Left hindlimb (tissue), 1 donor: ENCODE results near the gene DCTD.

Source experiments
- DNase-seq: peaks from one replicate; pipeline ENCODE4 v3.0.0-alpha.2; 2018

Gene DCTD

DNA sequence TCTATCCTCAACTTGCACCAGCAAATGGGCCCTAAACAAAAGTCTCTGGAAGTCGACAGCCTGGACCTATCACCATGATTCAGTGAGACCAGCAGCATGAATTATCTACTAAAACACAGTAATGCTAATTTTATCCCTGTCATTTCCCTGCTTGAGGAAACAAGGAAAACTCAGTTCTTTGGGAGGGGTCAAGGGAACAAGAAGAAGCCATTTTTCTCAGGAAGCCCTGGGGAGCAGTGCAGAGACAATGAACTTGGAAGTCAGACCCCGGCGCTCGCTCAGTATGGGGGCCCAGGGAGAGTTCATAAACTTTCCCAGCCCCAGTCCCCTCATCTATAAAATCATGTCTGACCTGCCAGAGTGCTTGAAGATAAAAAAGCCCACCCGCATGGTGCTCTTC, 50.4 kb downstream of the DCTD start:
- DNase-seq: no peak

DNA sequence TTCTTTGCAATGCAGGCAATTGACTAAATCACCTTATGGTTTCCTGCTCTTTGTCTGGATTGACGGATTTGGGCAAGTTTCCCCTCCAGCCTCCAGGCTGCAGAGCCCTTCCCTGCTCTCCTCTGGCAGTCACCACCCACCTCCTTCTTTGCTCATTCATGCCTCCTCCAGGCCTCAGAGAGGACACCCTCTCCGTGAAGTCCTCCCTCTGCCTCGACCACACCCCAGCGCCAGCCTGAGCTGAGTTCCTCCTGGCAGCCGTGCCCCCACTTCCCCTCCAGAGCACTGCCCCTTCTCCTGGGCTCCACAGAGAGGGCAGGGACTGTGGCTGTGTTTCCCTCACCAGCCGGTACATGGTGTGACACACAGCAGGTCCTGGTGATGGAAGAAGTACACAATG, 53.7 kb downstream of the DCTD start:
- DNase-seq: no peak

DNA sequence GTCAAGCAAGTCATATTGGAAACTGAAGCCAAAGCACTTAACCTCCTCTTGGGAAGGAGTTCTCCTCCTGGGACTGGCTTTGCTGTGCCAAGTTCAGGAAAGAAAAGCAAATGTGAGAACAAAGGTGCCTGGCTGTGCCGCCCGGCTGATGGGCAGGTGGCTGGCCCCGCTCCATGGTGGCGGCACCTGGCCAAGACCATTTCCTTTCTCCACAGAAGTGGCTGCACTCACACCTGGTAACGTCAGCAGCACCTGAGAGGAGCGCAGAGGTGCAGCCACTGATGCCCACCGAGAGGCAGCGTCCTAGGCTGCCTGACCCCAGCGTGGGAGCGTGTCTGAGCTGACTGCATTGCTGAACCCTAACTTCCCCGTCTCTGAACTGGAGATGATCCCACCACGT, 54.3 kb downstream of the DCTD start:
- DNase-seq: no peak

- no peak for DNase-seq
Observed at GRCh38 chr4:182862141-182862875, 54.9 kb downstream of the DCTD start.

DNA sequence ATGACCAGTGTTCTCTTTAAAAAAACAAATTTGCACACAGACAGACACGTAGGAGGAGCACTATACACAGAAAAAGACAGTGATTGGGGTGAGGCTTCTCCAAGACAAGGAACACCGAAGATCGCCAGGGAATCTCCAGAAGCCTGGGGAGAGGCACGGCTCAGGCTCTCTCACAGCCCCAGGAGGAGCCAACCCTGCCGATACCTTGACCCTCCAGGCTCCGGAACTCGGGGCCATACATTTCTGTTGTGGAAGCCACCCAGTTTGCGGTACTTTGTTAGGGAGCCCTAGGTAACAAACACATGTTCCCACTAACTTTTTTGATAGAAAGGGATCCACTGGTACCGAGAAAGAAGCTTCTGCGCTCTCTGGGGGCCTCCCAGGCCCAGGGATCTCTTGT, 55.8 kb downstream of the DCTD start:
- no peak for DNase-seq

DNA sequence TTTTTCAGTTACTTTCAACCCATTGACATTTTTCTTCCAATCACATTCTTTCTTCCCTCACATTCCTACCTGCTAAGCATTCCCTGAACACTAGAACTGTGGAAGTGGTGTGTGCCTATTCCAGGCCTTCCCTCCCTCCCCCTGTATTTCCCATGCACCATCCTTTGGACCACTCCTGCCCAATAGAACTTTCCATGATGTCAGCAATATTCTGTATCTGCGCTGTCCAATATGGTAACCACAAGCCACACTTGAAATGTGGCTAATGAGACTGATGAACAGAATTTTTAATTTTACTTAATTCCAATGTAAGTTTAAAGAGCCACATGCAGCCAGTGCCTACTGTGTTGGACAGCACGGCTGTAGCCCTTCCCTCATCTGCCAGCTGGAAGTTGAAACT, 57.5 kb downstream of the DCTD start:
- no peak for DNase-seq

DNA sequence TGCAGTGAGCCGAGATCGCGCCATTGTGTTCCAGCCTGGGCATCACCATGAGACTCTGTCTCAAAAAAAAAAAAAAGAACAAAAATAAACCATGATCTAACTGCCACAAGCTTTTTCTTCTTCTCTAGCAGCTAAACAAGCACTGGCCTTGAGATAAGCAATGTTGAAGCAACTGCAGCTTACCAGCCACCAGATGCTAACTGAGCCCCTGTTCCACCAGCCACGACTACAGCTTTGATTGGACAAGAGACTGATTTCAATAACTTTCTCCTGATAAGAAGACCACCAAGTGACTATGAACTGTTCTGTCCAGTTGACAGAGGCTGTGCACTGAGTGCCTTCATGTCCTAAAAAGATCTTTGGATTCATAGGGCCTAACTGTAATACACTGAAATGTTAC, 58.5 kb downstream of the DCTD start:
- DNase-seq: no peak

DNA sequence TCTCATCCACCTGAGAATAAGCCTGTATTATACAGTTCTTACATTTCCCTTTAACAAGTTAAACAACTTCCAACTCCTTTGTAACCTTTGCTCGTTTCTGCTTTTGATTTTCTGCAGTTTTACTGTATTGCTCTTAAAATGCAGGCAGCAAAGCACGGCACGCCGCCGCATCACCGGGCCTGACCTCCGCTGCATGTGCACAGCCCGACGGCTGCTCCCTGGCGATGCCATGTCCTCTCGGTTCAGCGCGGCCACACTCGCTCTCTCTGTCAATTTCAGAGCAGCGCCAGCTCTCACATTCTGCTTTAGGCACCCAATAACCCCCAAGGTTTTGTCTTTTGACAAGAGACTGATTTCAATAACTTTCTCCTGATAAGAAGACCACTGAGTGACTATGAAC, 60.3 kb downstream of the DCTD start:
- DNase-seq: no peak

- DNase-seq: no peak
Observed at GRCh38 chr4:182855877-182856276, 61.3 kb downstream of the DCTD start.

DNA sequence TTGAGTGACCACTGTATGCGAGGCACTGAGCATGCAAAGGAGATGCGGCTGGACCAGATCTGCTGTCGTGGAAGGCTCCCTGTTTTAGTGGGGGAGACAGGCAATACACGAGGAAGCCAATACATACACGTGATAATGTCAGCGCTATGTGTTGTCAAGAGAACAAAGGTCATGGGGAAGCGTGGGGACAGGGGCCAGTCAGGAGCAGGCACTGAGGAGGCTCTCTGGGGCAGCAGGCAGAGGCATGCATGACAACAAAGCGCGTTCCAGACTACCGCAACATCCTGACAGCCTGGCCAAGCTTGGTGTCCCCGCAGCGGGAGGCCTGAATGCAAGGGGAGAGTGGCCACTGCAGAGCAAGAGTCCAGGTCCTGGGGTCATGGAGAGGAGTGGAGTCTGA, 61.9 kb downstream of the DCTD start:
- DNase-seq: no peak

DNA sequence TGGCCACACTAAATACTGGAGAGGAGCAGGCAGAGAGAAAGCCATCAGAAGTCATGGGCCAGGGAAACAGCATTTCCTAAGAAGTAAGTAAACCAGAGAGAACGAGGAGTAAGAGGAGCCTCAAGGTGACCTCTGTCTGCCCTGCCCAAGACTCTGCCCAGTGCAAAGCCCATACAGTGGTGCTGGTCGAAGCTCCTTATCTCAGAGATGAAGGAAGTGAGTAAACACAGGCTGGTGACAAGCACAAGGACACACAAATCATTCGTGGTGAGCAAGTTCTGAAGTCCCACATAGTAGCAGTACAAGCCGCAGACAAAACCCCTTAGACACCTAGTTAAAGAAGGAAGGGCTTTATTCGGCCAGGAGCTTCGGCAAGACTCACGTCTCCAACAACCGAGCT, 62.7 kb downstream of the DCTD start:
- no peak for DNase-seq

- no peak for DNase-seq
Observed at GRCh38 chr4:182853731-182854330, 63.4 kb downstream of the DCTD start.

DNA sequence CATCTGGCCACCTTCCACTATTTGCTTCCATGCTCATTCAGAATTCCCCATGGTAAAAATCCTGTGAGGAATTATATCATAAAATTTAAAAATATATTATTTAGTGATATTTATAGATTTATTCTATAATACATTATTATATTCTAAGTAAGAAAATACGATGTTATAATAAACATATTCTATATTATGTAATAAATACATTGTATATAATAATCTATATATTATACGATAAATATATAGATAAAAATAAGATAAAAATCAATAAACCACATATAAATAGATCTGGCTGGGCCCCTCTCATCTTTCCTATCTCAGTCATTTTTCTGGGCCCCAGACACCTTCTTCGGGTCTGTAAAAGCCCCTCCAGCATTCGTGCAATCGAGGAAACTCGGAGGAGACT, 68.5 kb downstream of the DCTD start:
- DNase-seq: no peak

- DNase-seq: no peak
Observed at GRCh38 chr4:182847576-182848450, 69.4 kb downstream of the DCTD start.

GRCh38 chr4:182846036-182846435, 71.2 kb downstream of the DCTD start:
- no peak for DNase-seq

DNA sequence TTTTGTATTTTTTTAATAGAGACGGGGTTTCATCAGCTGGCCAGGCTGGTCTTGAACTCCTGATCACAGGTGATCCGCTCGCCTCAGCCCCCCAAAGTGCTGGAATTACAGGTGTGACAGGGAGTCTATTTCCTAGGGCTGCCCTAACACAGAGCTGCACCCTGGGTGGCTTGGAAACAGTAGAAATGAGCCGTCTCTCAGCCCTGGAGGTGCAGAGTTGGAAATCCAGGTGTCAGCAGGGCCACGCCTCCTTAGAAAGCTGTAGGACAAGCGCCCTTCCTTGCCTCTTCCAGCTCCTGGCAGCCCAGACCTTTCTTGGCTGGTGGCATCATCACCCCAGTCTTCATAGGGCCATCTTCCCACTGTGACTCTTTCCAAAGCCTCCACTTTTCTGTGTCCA, 71.6 kb downstream of the DCTD start:
- no peak for DNase-seq

DNA sequence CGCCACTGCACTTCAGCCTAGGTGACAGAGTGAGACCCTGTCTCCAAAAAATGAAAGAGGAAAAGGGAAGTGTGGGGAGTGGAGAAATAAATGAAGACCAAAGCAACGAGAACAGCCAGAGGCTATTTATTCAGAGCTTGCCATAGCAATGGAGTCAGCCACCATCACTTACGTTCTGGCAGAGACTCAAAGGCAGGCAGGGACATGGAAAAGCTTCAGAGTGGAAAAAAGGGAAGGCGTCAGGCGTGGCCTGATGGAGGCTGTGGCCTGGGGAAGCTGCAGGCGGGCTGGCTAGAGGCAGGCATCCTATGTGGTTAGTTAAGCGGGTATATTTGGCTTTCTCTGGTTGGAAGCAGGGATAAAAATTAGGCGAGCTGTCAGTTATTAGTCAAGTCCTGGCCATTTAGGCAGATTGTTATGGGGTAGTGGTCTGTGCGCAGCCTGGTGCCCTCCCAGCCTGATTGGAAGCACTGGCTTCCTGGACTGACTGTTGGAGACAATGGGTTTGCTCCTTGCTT, 73.3 kb downstream of the DCTD start:
- DNase-seq: peak; percentile 36

DNA sequence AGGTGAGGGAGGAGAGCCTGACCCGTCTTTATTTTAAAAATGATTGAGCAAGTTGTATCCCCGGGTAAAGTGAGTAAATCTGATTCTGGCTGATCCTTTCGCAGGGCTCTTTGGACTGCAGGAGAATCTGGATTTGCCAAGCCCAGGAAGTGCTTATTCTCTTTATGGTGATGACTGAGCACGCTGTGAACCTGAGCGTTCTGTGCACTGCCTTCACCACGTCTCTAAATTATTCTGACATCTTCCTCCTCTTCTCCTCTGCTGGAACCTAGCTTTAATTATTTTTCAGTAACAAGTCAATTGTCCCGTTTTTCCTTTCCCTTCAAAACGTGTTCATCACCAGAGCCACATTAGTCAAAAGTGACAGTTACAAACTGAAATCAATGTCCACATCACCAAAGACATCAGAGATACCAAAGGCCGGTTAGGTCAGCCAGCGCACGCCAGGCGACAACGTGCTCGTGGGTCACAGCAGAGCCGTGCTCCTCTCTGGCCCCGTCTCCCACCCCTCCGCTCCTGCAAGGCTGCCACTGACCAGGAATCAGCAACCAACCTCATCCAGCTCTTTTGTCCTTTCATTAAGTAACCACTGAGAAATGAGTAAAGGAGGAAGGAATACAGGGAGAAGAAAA, 74.3 kb downstream of the DCTD start:
- no peak for DNase-seq

- DNase-seq: no peak
Observed at GRCh38 chr4:182842104-182842600, 75.0 kb downstream of the DCTD start.

GRCh38 chr4:182840108-182840507, 77.1 kb downstream of the DCTD start:
- DNase-seq: no peak
